Measurements from ENCODE around the gene SERGEF. TPM values are rescaled to one million over a fixed set of nuclear protein-coding genes. Genes with fewer than 3 reads are reported as not detected.

SERGEF gene
- total RNA-seq, 1 donor from 2014 or later = 45.5 TPM

GRCh38 chr11:17855531-17856290 is 157.1 kb downstream of the SERGEF start:
- DNase-seq = no peak

GRCh38 chr11:17853280-17853679 is 159.6 kb downstream of the SERGEF start:
- no peak for DNase-seq

GRCh38 chr11:17852246-17852645 is 160.6 kb downstream of the SERGEF start:
- DNase-seq = no peak

- DNase-seq = no peak
Measured at GRCh38 chr11:17851697-17852096, 161.2 kb downstream of the SERGEF start.

GRCh38 chr11:17850336-17850735 is 162.5 kb downstream of the SERGEF start:
- no peak for DNase-seq

- DNase-seq = no peak
Measured at GRCh38 chr11:17848715-17849114, 164.1 kb downstream of the SERGEF start.

- peak; percentile 43 for DNase-seq
Measured at GRCh38 chr11:17846852-17847453, 165.9 kb downstream of the SERGEF start.

- no peak for DNase-seq
Measured at GRCh38 chr11:17845431-17845881, 167.4 kb downstream of the SERGEF start.

- no peak for DNase-seq
Measured at GRCh38 chr11:17840101-17840548, 172.7 kb downstream of the SERGEF start.

- no peak for DNase-seq
Measured at GRCh38 chr11:17839450-17839849, 173.4 kb downstream of the SERGEF start.

GRCh38 chr11:17838102-17838501 is 174.7 kb downstream of the SERGEF start:
- DNase-seq = no peak

- DNase-seq = no peak
Measured at GRCh38 chr11:17831883-17832282, 181.0 kb downstream of the SERGEF start.

GRCh38 chr11:17831228-17831627 is 181.6 kb downstream of the SERGEF start:
- no peak for DNase-seq

- peak; percentile 35 for DNase-seq
Measured at GRCh38 chr11:17828311-17828751, 184.5 kb downstream of the SERGEF start.

GRCh38 chr11:17827006-17827405 is 185.8 kb downstream of the SERGEF start:
- no peak for DNase-seq

- no peak for DNase-seq
Measured at GRCh38 chr11:17822401-17822781, 190.5 kb downstream of the SERGEF start.

GRCh38 chr11:17821648-17822400 is 191.0 kb downstream of the SERGEF start:
- no peak for DNase-seq

- DNase-seq = no peak
Measured at GRCh38 chr11:17816232-17816931, 196.5 kb downstream of the SERGEF start.

GRCh38 chr11:17814546-17814945 is 198.3 kb downstream of the SERGEF start:
- no peak for DNase-seq

GRCh38 chr11:17813391-17814059 is 199.3 kb downstream of the SERGEF start:
- DNase-seq = no peak

- no peak for DNase-seq
Measured at GRCh38 chr11:17812865-17813187, 200.0 kb downstream of the SERGEF start.

Data from occipital lobe (tissue), 2 donors.